HG03060 (cell line): Measurements from ENCODE around the gene TBC1D20.

Experiments
- ATAC-seq: cut with Tn5 transposase; IDR thresholded peaks from one replicate; pipeline ENCODE4 v1.9.1; 2021; ENCODE audit warnings: low read depth, moderate number of reproducible peaks; ENCODE audit not compliant: unreplicated experiment

TBC1D20 gene

DNA sequence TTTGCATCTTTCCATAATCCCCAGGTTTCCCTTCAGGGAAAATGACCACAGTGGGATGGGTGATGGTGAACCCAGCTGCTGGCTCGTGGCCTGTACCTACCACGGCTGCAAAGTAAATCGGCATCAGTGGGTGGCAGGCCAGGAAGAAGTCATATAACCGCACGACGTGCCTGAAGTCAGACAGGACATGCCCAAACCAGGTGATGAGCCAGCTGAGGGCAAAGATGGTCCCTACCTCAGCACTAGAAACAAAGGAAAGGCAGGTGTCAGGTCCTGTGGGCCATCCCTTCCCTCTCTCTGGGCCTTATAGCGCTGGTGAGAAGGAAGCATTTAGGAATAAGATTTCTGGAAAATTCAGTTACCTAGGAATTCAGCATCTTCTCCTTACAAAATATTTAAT is 22.2 kb downstream of the TBC1D20 start:
- ATAC-seq, result no peak

DNA sequence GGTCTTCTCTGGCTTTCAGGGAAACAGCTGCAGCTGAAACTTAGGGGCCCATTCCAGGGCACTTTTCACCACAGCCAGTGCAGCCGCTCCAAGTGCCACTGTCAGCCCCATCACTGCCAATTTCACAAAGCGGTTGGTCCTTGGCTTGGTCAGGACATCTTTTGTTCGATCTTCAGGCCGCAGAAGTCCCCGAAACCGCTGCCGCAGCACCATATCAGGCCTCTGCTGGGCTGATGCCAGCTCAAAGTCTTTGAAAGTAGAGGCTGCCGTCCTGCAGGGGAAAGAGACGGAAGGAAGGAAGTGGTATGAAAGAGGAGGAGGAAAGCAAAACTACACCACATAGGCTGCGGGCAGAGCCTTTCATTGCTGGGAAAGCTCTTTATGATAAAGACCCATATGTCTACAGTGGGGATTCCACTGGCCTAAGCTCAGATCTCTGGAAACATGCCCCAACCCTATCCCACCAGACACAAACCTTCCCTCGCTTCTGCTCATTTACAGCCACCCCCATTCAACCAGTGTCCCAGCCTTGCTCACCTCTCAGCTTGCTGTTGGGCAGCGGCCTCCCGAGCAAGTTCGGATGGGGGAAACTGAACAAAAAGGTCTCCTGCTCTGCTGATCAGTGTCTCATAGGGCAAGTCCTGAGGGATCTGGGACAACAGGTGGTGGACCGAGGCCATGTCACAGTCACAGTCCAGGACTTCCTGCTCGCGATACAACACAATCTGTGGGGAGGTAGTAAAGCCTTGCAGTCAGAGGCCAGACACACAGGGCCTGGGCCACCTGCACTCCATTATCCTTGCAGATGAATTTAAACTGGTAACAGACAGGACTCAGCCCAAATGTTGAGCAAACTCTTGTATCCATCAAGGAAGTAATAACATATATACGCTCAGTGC is 23.5 kb downstream of the TBC1D20 start:
- no peak for ATAC-seq

DNA sequence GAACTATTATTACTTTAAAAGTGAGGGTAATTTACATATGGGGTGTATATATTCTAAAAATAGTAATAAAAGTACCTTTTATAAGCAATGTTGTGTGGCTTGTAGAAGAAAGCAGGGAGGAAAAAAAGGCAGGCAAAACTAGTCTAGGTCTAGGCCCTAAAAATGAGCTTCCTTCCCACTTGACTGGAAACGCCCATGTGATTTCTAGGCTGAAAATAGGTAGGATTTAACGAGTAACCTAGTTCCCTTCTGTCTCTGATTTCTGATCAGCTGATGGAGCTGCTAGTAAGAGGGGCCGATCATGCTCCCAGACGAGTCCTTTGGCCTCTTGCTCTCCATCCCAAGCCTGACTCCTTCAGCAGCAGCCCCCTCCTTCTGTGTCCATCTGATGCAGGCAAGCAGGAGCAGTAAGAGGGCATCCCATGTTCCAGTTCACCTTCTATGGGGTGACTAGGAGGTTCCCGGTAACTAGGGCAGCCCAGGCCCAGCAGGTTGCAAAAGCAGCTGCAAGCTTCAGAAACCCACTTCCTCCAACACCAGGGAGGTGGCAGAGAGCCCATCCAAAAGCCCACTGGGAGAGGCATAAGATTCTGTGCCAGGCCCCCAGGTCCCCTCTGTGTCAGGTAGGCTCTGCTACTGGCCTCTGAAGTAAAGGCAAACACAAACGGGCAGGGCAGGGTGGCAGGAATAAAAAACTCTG is 24.4 kb downstream of the TBC1D20 start:
- ATAC-seq, result no peak

DNA sequence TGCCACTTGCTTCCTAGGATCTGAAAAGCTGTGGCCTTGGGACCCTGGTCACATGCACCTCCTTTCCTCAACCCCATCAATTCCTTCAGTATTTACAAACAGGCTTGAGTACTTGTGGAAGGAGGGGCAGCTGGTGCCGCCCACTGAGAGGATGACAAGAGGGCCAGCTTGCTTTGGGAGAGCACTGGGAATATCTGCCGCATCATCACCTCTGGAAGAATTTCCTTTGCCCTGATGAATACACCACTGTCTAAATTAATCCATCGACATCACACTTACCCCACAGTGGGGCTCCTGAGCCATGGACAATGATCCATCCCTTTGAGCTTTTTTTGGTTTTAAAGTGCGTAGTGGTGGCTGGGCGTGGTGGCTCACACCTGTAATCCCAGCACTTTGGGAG is 25.9 kb downstream of the TBC1D20 start:
- no peak for ATAC-seq

DNA sequence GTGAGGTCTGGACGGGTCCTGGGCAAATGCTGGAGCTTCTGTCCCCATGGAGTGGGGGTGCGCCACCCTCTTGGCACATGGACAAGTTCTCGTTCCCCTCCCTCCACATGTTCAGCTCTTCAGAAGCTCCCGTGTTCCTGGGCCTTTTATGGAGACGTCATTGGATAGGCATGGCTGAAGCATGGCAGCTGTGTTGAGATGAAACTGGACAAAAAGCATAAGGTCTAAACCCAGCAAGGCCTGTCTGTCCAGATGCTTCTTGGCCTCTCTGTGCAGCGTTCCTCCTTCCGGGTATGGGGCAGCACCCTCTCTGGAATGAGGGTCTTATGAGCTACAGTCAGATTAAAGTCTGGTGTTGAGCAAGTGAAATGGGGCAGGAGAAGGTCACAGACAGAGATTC is 26.8 kb downstream of the TBC1D20 start:
- ATAC-seq, result no peak

GRCh38 chr20:434661-435419 is 27.5 kb downstream of the TBC1D20 start:
- ATAC-seq, result no peak

GRCh38 chr20:434221-434620 is 28.1 kb downstream of the TBC1D20 start:
- no peak for ATAC-seq

DNA sequence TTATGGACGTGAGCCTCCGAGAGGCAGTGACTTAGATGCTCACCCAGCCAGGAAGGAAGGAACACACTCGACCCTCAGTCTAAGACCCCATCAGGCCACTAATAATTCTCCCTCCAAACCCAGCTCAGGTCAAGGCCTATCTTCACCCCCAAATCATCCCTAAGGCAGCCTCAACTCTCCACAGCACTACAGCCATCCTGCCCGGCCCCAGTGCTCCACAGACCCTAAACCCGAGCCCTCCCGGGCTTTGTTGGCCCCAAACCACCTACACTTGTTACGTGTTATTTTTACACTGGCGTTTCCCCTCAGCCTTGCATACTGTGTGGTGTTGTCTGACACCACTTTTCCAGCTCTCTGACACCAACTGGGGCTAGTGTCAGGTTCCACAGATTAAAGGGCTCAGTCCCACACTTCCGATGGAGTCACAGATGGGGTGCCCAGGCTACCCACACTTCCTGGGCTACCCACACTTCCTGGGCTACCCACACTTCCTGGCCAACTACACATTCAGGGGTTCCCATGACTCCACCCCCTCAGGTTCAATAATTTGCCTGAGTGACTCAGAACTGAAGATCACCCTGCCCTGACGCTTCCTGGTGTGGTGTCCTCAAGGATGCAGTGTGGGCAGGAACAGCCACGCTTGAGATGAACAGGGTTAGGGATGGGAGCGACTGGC is 28.9 kb downstream of the TBC1D20 start:
- peak; percentile 64 for ATAC-seq

DNA sequence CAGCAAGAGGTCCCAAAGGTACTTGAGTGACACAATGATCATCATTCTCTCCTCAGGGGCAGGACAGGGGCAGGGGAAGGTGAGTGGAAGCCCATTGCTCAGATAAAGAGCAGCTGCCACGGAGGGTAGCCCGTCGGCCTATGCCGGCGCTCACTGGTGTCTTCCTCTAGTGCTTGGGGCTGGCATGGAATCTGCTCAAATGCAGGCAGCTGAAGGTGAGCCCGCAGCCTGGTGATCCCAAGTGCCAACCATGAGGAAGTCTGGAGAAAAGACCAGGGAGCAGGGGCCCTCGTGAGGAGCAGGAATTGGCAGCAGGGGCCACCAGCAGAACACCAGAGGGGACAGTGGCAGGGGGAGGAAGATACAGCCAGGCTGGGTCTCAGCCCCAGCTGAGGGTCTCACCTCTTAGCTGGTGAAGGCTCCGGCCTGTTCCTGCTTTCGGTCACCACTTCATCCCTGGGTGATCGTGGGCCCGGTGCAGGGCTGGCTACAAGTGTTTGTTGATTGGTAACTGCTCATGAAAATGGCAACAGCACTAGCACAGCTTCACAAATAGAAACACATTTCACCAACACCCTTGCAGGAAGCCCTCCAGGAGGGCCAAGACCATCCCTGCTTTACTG is 29.5 kb downstream of the TBC1D20 start:
- no peak for ATAC-seq

GRCh38 chr20:432208-432607 is 30.1 kb downstream of the TBC1D20 start:
- ATAC-seq, result no peak

DNA sequence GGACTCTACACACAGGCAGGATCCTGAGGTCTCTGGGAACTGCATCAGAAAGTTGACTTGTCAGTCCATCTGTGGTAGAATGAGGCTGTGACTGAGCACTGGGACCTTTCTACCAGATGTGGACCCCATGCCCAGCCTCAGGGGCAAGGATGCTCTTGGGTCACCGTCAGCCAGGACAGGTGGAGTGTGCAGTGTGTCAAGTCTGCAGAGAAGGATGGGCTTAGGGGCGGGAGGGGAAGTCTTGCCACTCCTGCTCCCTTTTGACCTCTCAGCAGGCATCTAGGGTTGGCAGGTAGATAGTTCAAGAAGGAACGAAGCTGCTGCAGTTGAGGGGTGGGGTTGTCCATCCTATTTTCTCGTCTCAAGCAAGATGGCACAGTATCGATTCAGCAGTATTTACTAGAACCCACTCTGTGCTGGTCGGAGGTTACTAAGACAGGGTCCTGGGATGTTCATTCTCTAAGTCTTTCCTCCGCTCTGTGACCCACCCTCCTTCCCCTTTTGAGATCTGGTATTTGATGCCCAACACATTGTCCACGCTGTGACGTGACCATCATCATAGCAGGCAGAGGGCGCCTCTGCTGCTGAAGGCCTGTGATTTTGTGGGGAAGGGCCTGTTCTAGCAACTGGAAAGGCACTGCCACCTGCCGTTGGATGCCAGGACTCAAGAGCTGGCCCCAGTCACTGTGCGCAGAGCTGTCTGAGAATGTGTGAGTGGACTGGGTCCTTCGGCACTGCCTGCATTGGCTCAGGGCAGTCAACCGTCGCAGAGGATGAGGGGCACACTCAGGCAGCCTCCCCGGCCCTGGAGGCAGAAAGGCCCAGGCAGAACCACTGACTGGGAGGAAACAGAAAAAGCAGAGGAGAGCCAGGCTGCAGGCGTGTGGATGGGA is 31.1 kb downstream of the TBC1D20 start:
- ATAC-seq, result no peak

- ATAC-seq, result no peak
These were observed 32.0 kb downstream of the TBC1D20 start for GRCh38 chr20:430091-430999.

GRCh38 chr20:428658-429200 is 33.6 kb downstream of the TBC1D20 start:
- no peak for ATAC-seq

DNA sequence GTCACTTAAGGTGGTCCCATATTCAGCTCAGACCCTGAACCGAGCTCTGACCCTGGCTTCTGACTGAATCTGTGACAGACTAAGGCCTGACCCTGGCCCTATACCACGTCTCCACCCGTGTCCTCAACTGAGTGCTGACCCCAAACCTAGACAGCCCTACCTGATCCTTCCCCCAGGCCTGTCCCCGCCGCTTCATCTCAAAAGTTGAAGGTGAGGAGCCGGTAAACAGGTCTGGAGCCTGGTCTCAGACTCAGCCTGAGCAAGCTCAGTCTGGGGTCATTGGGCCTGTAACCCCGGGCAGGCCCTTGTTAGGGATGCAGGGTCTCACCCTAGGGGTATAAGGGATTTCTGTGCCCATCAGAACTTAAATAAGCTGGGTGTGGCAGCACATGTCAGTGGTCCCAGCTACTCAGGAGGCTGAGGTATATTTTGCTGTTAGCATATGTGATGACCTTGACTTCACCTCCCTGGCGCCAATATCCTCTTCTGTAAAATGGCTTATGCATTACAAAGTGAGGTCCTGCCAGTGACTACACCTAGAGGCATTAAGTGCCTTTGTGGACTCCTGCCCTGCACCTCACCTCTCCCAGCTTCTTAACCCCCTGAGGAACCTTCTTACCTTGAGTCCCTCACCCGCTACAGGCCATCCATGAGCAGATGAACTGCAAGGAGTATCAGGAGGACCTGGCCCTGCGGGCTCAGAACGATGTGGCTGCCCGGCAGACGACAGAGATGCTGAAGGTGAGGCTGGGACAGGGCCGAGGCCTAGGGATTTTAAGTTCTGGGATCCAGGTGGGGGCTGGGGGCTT is 34.3 kb downstream of the TBC1D20 start:
- no peak for ATAC-seq

DNA sequence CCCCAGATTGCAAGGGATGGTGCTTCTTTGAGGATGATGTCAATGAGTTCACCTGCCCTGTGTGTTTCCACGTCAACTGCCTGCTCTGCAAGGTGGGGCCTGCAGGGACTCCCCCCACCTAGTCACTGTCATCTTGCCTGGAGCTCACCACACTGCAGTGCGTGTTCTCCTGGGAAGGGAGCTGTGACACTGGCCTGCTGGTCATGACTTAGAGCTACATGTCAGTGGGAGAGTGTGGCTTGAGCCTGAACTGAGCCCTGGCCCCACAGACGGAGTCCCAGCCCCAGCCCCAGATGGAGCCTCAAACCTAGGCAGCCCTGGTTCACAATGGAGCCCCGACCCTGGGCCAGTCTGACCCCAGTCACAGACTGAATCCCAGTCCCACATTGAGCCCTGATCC is 34.9 kb downstream of the TBC1D20 start:
- no peak for ATAC-seq

- no peak for ATAC-seq
These were observed 35.8 kb downstream of the TBC1D20 start for GRCh38 chr20:426566-426965.

DNA sequence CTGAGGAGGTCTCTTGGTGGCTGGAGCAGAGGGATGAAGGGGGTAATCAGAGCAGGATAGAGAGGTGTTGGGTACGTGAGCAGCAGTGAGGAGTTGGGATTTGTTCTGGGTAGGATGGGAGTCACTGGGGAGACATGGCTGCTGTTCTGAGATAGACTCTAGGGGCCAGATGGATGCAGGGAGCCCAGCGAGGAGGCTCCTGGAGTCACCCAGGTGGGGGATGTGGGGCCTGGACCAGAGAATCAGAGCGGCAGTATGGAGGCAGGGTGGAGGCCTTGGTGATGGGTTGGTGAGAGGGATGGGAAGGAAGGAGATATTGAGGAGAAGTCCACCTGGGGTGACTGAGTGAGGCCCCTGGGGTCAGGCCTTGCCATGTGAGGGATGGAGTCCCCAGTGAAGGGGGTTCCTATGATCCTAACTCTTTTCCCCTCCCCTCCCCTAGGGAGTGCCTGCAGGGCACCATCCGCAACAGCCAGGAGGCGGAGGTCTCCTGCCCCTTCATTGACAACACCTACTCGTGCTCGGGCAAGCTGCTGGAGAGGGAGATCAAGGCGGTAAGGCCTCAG is 40.6 kb downstream of the TBC1D20 start:
- ATAC-seq, result no peak
